Iris pigment epithelial cell (primary cell): ENCODE results near the gene AK5.
"Not testable (repeated sequence)": the region's sequence is repeated elsewhere in the genome, so short reads cannot be mapped to it uniquely, and the experiment has no call there.

Experiments
- DNase-seq: peaks from one replicate; pipeline ENCODE4 v3.0.0-alpha.2; 2011; ENCODE audit warnings: low read depth

The AK5 gene

GRCh38 chr1:77506771-77507170 lies 225.0 kb downstream of the AK5 start:
- DNase-seq, result no peak

- no peak for DNase-seq
Measured at GRCh38 chr1:77509051-77509492, 227.3 kb downstream of the AK5 start.

GRCh38 chr1:77509898-77510297 lies 228.1 kb downstream of the AK5 start:
- DNase-seq, result no peak

GRCh38 chr1:77511440-77511840 lies 229.6 kb downstream of the AK5 start:
- DNase-seq, result peak; percentile 90

GRCh38 chr1:77512650-77513049 lies 230.8 kb downstream of the AK5 start:
- not testable (repeated sequence) for DNase-seq

GRCh38 chr1:77513839-77514763 lies 232.3 kb downstream of the AK5 start:
- peak; percentile 84 for DNase-seq

GRCh38 chr1:77514921-77515776 lies 233.3 kb downstream of the AK5 start:
- peak; percentile 65 for DNase-seq

GRCh38 chr1:77516106-77516505 lies 234.3 kb downstream of the AK5 start:
- no peak for DNase-seq

GRCh38 chr1:77524038-77524437 lies 242.2 kb downstream of the AK5 start:
- DNase-seq, result no peak

- DNase-seq, result not testable (repeated sequence)
Measured at GRCh38 chr1:77531149-77531548, 249.3 kb downstream of the AK5 start.

GRCh38 chr1:77531596-77532280 lies 249.9 kb downstream of the AK5 start:
- not testable (repeated sequence) for DNase-seq

GRCh38 chr1:77532641-77533040 lies 250.8 kb downstream of the AK5 start:
- DNase-seq, result no peak

GRCh38 chr1:77533660-77534305 lies 252.0 kb downstream of the AK5 start:
- DNase-seq, result peak; percentile 78

- peak; percentile 51 for DNase-seq
Measured at GRCh38 chr1:77534456-77534855, 252.6 kb downstream of the AK5 start.

GRCh38 chr1:77536813-77537212 lies 255.0 kb downstream of the AK5 start:
- peak; percentile 93 for DNase-seq

GRCh38 chr1:77538956-77539518 lies 257.2 kb downstream of the AK5 start:
- DNase-seq, result peak; percentile 94

- peak; percentile 89 for DNase-seq
Measured at GRCh38 chr1:77539519-77540142, 257.8 kb downstream of the AK5 start.

GRCh38 chr1:77540501-77541161 lies 258.8 kb downstream of the AK5 start:
- DNase-seq, result peak; percentile 82

GRCh38 chr1:77541162-77541545 lies 259.3 kb downstream of the AK5 start:
- no peak for DNase-seq

- peak; percentile 54 for DNase-seq
Measured at GRCh38 chr1:77542813-77543420, 261.1 kb downstream of the AK5 start.
